OCI-LY1 (cell line): ENCODE results near the gene HIPK3.

Experiments
- H2AFZ ChIP-seq: fragments of 200-600 bp; sonication (generic), shearing (Covaris generic); 2 replicates; pipeline ENCODE4 v1.6.0; 2014; ENCODE audit warnings: antibody characterized with exemption, mild to moderate bottlenecking, low read length
- H3F3A ChIP-seq: fragments of 200-600 bp; sonication (generic), shearing (Covaris generic); 2 replicates; pipeline ENCODE4 v1.6.0; 2014; ENCODE audit warnings: mild to moderate bottlenecking, antibody characterized with exemption, low read length, moderate library complexity; ENCODE audit not compliant: insufficient read depth
- H3K27ac ChIP-seq: fragments of 200-600 bp; sonication (generic); 2 replicates; pipeline ENCODE4 v1.5.1; 2014; ENCODE audit warnings: low read length, mixed run types, mild to moderate bottlenecking, low read depth; ENCODE audit not compliant: poor library complexity, severe bottlenecking
- H3K27me3 ChIP-seq: fragments of 200-600 bp; sonication (generic); 2 replicates; pipeline ENCODE4 v1.6.0; 2014; ENCODE audit warnings: antibody characterized with exemption, mild to moderate bottlenecking, low read length, moderate library complexity; ENCODE audit not compliant: insufficient read depth
- H3K36me3 ChIP-seq: fragments of 200-600 bp; sonication (generic); 2 replicates; pipeline ENCODE4 v1.6.1; 2014; ENCODE audit warnings: mild to moderate bottlenecking, antibody characterized with exemption, low read length, moderate library complexity, mixed read lengths; ENCODE audit not compliant: insufficient read depth
- H3K4me1 ChIP-seq: fragments of 200-600 bp; sonication (generic); 2 replicates; pipeline ENCODE4 v1.5.1; 2014; ENCODE audit warnings: mild to moderate bottlenecking, low read length, moderate library complexity; ENCODE audit not compliant: insufficient read depth, severe bottlenecking
- H3K4me2 ChIP-seq: fragments of 200-600 bp; sonication (generic), shearing (Covaris generic); 2 replicates; pipeline ENCODE4 v1.6.1; 2014; ENCODE audit warnings: low read length
- H3K4me3 ChIP-seq: fragments of 200-600 bp; sonication (generic); 2 replicates; pipeline ENCODE4 v1.5.1; 2014; ENCODE audit warnings: low read length, low read depth, mild to moderate bottlenecking, mixed read lengths; ENCODE audit not compliant: poor library complexity, severe bottlenecking
- H3K79me2 ChIP-seq: fragments of 200-600 bp; shearing (Covaris generic); 2 replicates; pipeline ENCODE4 v1.6.1; 2016; ENCODE audit warnings: mixed run types, low read length, mixed read lengths; ENCODE audit not compliant: insufficient read depth
- H3K9ac ChIP-seq: fragments of 200-600 bp; sonication (generic), shearing (Covaris generic); 2 replicates; pipeline ENCODE4 v1.6.1; 2014; ENCODE audit warnings: mild to moderate bottlenecking, low read length, mixed read lengths
- H3K9me2 ChIP-seq: fragments of 200-600 bp; sonication (generic), shearing (Covaris generic); 2 replicates; pipeline ENCODE4 v1.6.1; 2014; ENCODE audit warnings: low read depth, mild to moderate bottlenecking, low read length, mixed read lengths
- H3K9me3 ChIP-seq: fragments of 200-600 bp; shearing (Covaris generic); 2 replicates; pipeline ENCODE4 v1.6.1; 2014; ENCODE audit warnings: low read length, mixed read lengths
- H4K20me1 ChIP-seq: fragments of 200-600 bp; sonication (generic), shearing (Covaris generic); 2 replicates; pipeline ENCODE4 v1.6.0; 2016; ENCODE audit warnings: mild to moderate bottlenecking, low read length; ENCODE audit not compliant: insufficient read depth
- EZH2 ChIP-seq: fragments of 200-600 bp; sonication (generic), shearing (Covaris generic); IDR thresholded peaks from 2 replicates; pipeline ENCODE4 v1.8.0; 2017; ENCODE audit warnings: borderline replicate concordance, mixed run types, mild to moderate bottlenecking, antibody characterized with exemption, low read length, moderate library complexity, mixed read lengths
- TF ChIP-seq, protein P1 (sequence below): fragments of 200-600 bp; sonication (generic), shearing (Covaris generic); IDR thresholded peaks from 2 replicates; pipeline ENCODE4 v1.5.1; 2017; ENCODE audit warnings: mild to moderate bottlenecking, antibody characterized with exemption, low read length, moderate library complexity, mixed read lengths

The HIPK3 gene

DNA sequence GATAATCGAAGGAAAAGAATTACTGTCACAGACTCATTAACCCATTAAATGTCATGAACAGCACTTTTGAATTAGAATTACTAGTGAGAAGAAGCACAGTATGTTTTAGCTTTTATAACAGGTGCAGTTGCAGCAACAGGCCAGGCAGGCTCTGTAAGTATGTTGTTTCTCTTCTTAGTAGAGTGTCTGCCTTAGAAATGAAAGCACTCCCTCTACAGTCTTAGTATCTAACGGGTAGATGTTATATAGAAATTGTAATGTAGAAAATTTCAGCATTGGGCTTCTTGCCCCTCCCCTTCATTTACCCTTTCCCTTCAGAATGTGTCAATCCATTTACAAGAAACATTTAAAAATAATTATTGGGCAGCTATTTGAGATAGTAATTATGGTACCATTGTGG is 87.4 kb downstream of the HIPK3 start:
- no peak overlapping the region for H3K27ac ChIP-seq
- H3K9ac ChIP-seq = no peak overlapping the region
- H3K27me3 ChIP-seq = no peaks in the 10 kb centered on the region
- no peaks in the 10 kb centered on the region for H4K20me1 ChIP-seq
- H3K9me2 ChIP-seq = no peaks in the 10 kb centered on the region
- peaks cover 46% of the 10 kb centered on the region for H3K36me3 ChIP-seq
- no peaks in the 10 kb centered on the region for H3F3A ChIP-seq
- H3K9me3 ChIP-seq = no peaks in the 10 kb centered on the region
- H3K79me2 ChIP-seq = no peaks in the 10 kb centered on the region
- H3K4me1 ChIP-seq = no peaks in the 10 kb centered on the region
- no peak overlapping the region for H3K4me3 ChIP-seq
- no peak for TF ChIP-seq EZH2
- TF ChIP-seq, protein P1, sequence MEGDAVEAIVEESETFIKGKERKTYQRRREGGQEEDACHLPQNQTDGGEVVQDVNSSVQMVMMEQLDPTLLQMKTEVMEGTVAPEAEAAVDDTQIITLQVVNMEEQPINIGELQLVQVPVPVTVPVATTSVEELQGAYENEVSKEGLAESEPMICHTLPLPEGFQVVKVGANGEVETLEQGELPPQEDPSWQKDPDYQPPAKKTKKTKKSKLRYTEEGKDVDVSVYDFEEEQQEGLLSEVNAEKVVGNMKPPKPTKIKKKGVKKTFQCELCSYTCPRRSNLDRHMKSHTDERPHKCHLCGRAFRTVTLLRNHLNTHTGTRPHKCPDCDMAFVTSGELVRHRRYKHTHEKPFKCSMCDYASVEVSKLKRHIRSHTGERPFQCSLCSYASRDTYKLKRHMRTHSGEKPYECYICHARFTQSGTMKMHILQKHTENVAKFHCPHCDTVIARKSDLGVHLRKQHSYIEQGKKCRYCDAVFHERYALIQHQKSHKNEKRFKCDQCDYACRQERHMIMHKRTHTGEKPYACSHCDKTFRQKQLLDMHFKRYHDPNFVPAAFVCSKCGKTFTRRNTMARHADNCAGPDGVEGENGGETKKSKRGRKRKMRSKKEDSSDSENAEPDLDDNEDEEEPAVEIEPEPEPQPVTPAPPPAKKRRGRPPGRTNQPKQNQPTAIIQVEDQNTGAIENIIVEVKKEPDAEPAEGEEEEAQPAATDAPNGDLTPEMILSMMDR = no peak
- H2AFZ ChIP-seq = no peak overlapping the region
- H3K4me2 ChIP-seq = no peak overlapping the region

DNA sequence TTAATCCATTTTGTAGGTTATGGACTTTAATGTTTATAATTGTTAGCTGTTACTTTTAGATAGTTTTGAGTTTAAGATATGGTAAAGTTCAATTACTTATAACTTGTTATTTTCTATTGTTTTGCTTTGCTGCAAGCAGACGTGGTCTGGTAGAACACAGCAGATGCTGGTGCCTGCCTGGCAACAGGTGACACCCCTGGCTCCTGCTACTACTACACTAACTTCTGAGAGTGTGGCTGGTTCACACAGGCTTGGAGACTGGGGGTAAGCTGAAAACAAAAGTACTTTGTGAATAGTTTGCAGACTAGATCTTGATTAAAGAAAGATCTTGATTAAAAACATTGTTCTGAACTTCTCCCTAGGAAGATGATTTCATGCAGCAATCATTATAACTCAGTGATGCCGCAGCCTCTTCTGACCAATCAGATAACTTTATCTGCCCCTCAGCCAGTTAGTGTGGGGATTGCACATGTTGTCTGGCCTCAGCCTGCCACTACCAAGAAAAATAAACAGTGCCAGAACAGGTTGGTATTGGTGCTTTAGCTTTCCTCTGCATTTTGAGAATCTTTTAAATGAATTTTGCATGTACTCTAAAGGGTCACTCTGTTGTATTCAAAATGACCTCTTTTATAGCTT is 90.4 kb downstream of the HIPK3 start:
- Histone ChIP-seq H3K4me3 (no peak overlapping the region), H3F3A (no peaks in the 10 kb centered on the region), H3K9me3 (no peaks in the 10 kb centered on the region), H2AFZ (no peak overlapping the region), H3K9ac (no peak overlapping the region), H3K4me1 (no peaks in the 10 kb centered on the region), H3K27ac (no peak overlapping the region), H3K27me3 (no peaks in the 10 kb centered on the region), H3K4me2 (no peak overlapping the region), H3K9me2 (no peaks in the 10 kb centered on the region), H3K79me2 (no peaks in the 10 kb centered on the region), H4K20me1 (no peaks in the 10 kb centered on the region), H3K36me3 (peaks cover 44% of the 10 kb centered on the region)
- TF ChIP-seq, protein P1 = no peak
- no peak for TF ChIP-seq EZH2

DNA sequence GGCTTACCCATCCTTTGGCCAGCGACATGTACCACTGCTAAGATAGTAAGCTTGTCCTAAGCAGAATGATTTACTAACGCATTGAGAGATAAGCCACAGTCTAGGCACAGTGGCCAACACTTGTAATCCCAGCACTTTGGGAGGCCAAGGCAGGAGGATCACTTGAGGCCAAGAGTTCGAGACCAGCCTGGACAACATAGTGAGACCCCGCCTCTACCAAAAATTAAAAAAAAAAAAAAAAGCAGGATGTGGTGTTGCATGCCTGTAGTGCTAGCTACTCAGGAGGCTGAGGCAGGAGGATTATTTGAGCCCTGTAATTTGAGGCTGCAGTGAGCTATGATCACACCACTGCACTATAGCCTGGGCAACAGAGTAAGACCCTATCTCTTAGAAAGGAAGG is 93.1 kb downstream of the HIPK3 start:
- H3K9me3 ChIP-seq = no peaks in the 10 kb centered on the region
- no peak overlapping the region for H3K4me3 ChIP-seq
- H3K9me2 ChIP-seq = no peaks in the 10 kb centered on the region
- H4K20me1 ChIP-seq = no peaks in the 10 kb centered on the region
- no peaks in the 10 kb centered on the region for H3K27me3 ChIP-seq
- H3F3A ChIP-seq = no peaks in the 10 kb centered on the region
- TF ChIP-seq, protein P1 = no peak
- no peak for TF ChIP-seq EZH2
- H3K9ac ChIP-seq = no peak overlapping the region
- H3K36me3 ChIP-seq = peaks cover 63% of the 10 kb centered on the region
- H3K4me1 ChIP-seq = no peaks in the 10 kb centered on the region
- no peak overlapping the region for H2AFZ ChIP-seq
- H3K79me2 ChIP-seq = no peaks in the 10 kb centered on the region
- no peak overlapping the region for H3K27ac ChIP-seq
- H3K4me2 ChIP-seq = no peak overlapping the region
